Keratinocyte (primary cell): ENCODE measurements around the gene ALPI.

Source experiments
- EZH2 ChIP-seq: IDR thresholded peaks from one replicate; pipeline ENCODE4 v1.6.1; 2012; ENCODE audit warnings: inconsistent platforms, mild to moderate bottlenecking, low read length, moderate library complexity
- TF ChIP-seq, protein P1 (sequence below), 3 experiments: IDR thresholded peaks in 1 of 3; conservative IDR thresholded peaks in 1 of 3; optimal IDR thresholded peaks in 1 of 3; 2 replicates in 2 of 3; 3 replicates in 1 of 3; pipeline versions ENCODE3 to v1.5.1; 2011; ENCODE audit warnings: low read length in 3 of 3, mild to moderate bottlenecking in 3 of 3, moderate library complexity in 2 of 3, control low read depth in 1 of 3, inconsistent platforms in 1 of 3; ENCODE audit not compliant: insufficient read depth in 2 of 3; ENCODE audit errors: extremely low read depth in 1 of 3

DNA sequence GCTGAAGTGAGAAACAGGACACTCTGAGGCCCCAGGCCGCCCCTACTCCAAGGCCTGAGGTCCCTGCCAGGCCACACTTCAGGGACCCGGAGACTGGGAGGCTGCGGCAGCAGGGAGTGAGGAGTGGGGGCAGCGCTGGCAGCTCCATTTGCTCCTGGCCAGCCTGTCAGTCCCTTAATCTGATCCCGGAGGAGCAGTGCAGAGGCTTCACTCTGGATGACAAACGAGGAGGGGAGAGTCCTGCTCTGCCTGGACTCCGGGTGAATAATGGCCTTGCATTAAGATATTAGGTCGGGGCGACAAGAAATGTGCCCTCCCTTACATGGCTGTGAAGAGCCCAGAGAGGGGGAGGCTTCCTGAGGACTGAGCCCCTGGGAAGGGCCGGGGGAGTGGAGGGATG lies 49.9 kb downstream of the ALPI start:
- TF ChIP-seq, protein P1, sequence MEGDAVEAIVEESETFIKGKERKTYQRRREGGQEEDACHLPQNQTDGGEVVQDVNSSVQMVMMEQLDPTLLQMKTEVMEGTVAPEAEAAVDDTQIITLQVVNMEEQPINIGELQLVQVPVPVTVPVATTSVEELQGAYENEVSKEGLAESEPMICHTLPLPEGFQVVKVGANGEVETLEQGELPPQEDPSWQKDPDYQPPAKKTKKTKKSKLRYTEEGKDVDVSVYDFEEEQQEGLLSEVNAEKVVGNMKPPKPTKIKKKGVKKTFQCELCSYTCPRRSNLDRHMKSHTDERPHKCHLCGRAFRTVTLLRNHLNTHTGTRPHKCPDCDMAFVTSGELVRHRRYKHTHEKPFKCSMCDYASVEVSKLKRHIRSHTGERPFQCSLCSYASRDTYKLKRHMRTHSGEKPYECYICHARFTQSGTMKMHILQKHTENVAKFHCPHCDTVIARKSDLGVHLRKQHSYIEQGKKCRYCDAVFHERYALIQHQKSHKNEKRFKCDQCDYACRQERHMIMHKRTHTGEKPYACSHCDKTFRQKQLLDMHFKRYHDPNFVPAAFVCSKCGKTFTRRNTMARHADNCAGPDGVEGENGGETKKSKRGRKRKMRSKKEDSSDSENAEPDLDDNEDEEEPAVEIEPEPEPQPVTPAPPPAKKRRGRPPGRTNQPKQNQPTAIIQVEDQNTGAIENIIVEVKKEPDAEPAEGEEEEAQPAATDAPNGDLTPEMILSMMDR (optimal IDR thresholded peaks at IDR 0.05 in 1 of 3, IDR thresholded peaks at IDR 0.05 in 1 of 3, conservative IDR thresholded peaks at IDR 0.05 in 1 of 3; ENCODE audit: extremely low read depth in 1 of 3, insufficient read depth in 2 of 3, low read length in 3 of 3): no peak
- no peak for TF ChIP-seq EZH2
